OCI-LY1 (cell line): ENCODE measurements around the gene GAPDHS.

ENCODE experiments used
- CTCF ChIP-seq: fragments of 200-600 bp; sonication (generic), shearing (Covaris generic); IDR thresholded peaks from 2 replicates; pipeline ENCODE4 v1.5.1; 2017; ENCODE audit warnings: mild to moderate bottlenecking, antibody characterized with exemption, low read length, moderate library complexity, mixed read lengths
- EZH2 ChIP-seq: fragments of 200-600 bp; sonication (generic), shearing (Covaris generic); IDR thresholded peaks from 2 replicates; pipeline ENCODE4 v1.8.0; 2017; ENCODE audit warnings: borderline replicate concordance, mixed run types, mild to moderate bottlenecking, antibody characterized with exemption, low read length, moderate library complexity, mixed read lengths

DNA sequence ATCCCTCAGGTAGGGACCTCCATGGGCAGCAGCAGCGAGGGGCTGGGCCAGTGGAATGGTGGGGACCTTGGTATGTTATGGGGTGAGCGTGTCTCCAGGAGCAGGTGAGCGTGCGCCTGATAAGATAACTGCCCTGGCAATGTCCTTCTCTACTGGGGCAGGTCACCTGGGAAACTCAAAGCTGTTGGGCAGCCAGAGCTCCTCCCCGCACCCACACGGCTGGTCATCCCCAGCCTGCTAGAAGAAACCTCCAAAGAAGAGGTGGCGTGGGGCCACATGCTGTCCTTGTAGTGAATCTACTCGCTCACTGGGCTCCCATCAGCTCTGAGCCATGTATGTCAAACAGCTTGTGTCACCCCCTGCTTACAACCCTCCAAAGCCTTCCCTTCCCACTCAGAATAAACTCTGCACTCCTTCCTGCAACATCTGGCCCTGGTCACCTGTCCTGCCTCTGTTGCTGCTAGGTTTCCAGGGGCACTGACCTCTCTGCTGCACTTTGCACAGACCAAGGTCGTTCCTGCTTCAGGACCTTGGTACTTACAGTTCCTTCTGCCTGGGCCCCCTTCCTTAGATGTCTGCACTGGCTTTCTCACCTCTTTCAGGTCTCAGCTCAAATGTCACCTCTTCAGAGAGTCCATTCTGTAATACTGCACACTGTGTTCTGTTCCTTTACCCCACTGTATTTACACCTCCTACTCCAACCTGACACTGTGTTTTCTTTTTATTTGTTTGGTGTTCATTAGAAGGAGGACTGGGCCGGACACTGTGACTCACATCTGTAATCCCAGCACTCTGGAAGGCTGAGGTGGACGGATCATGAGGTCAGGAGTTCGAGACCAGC is 32.0 kb downstream of the GAPDHS start:
- TF ChIP-seq CTCF (no peak), EZH2 (no peak)
